HEK293 (cell line): ENCODE results near the gene TMEM218.

ENCODE experiments used
- CTCF ChIA-PET: fragments of 350-600 bp; formaldehyde crosslinking; extraction: SDS; loops from one replicate; lab custom pipeline; 2021; ENCODE audit warnings: antibody characterized with exemption; lab: Yijun Ruan, JAX
- POLR2A ChIA-PET: fragments of 300-600 bp; formaldehyde crosslinking; extraction: SDS; loops from one replicate; lab custom pipeline; 2020; ENCODE audit warnings: antibody characterized with exemption, inconsistent platforms; lab: Yijun Ruan, JAX
- H3K27ac ChIP-seq: fragments of 200-500 bp; sonication (Bioruptor generic); 2 replicates; pipeline ENCODE4 v1.5.1; 2014; ENCODE audit warnings: low read depth, low read length, control low read depth, inconsistent platforms; ENCODE audit errors: extremely low read depth
- H3K36me3 ChIP-seq, 2 experiments: fragments of 200-500 bp in 1 of 2; sonication (Bioruptor generic) in 1 of 2; 1 replicate in 1 of 2; 2 replicates in 1 of 2; pipeline ENCODE4 v1.5.1; 2014 to 2017; ENCODE audit warnings: inconsistent platforms in 2 of 2, low read length in 2 of 2; ENCODE audit not compliant: control insufficient read depth in 2 of 2, insufficient read depth in 1 of 2
- H3K4me1 ChIP-seq: fragments of 200-500 bp; sonication (Bioruptor generic); 2 replicates; pipeline ENCODE4 v1.5.1; 2014; ENCODE audit warnings: mild to moderate bottlenecking, low read length, inconsistent platforms; ENCODE audit not compliant: control insufficient read depth, insufficient read depth
- H3K4me3 ChIP-seq: 2 replicates; pipeline ENCODE4 v1.5.1; 2011; ENCODE audit warnings: low read depth, mild to moderate bottlenecking, control low read depth, low read length, moderate library complexity
- H3K9me3 ChIP-seq: fragments of 200-500 bp; sonication (Bioruptor generic); 2 replicates; pipeline ENCODE4 v1.5.1; 2014; ENCODE audit warnings: low read depth, low read length, inconsistent platforms; ENCODE audit not compliant: control insufficient read depth, insufficient read depth
- INSM2 ChIP-seq: fragments of 450-650 bp; formaldehyde crosslinking; IDR thresholded peaks from 2 replicates; pipeline ENCODE4 v1.5.1; 2016; ENCODE audit warnings: missing biosample characterization, missing genetic modification characterization
- SCRT2 ChIP-seq: fragments of 450-650 bp; formaldehyde crosslinking; IDR thresholded peaks from 2 replicates; pipeline ENCODE4 v1.5.1; 2016; ENCODE audit warnings: missing biosample characterization, missing genetic modification characterization
- SP3 ChIP-seq: fragments of 450-650 bp; formaldehyde crosslinking; IDR thresholded peaks from 2 replicates; pipeline ENCODE4 v1.5.1; 2016; ENCODE audit warnings: missing biosample characterization, missing genetic modification characterization
- ZBTB48 ChIP-seq: fragments of 450-650 bp; formaldehyde crosslinking; IDR thresholded peaks from 2 replicates; pipeline ENCODE4 v1.5.1; 2016; ENCODE audit warnings: missing biosample characterization, missing genetic modification characterization
- ZFP3 ChIP-seq: fragments of 450-650 bp; formaldehyde crosslinking; IDR thresholded peaks from 2 replicates; pipeline ENCODE4 v1.5.1; 2016; ENCODE audit warnings: low read depth, missing biosample characterization, missing genetic modification characterization
- ZNF133 ChIP-seq: fragments of 450-650 bp; formaldehyde crosslinking; IDR thresholded peaks from 2 replicates; pipeline ENCODE4 v1.5.1; 2016; ENCODE audit warnings: missing biosample characterization, missing genetic modification characterization
- ZNF175 ChIP-seq: fragments of 450-650 bp; formaldehyde crosslinking; IDR thresholded peaks from 2 replicates; pipeline ENCODE4 v1.5.1; 2016; ENCODE audit warnings: missing biosample characterization, missing genetic modification characterization
- ZNF211 ChIP-seq: fragments of 450-650 bp; formaldehyde crosslinking; IDR thresholded peaks from 2 replicates; pipeline ENCODE4 v1.5.1; 2016; ENCODE audit warnings: low read depth, missing biosample characterization, missing genetic modification characterization
- ZNF292 ChIP-seq: fragments of 450-650 bp; formaldehyde crosslinking; IDR thresholded peaks from 2 replicates; pipeline ENCODE4 v1.5.1; 2016; ENCODE audit warnings: low read depth, missing biosample characterization, missing genetic modification characterization, borderline replicate concordance
- ZNF426 ChIP-seq: fragments of 450-650 bp; formaldehyde crosslinking; IDR thresholded peaks from 2 replicates; pipeline ENCODE4 v1.5.1; 2017; ENCODE audit warnings: missing biosample characterization, missing genetic modification characterization, mild to moderate bottlenecking, inconsistent platforms, moderate library complexity
- ZNF501 ChIP-seq: fragments of 450-650 bp; formaldehyde crosslinking; IDR thresholded peaks from 2 replicates; pipeline ENCODE4 v1.5.1; 2016; ENCODE audit warnings: missing biosample characterization, missing genetic modification characterization
- ZNF571 ChIP-seq: fragments of 450-650 bp; formaldehyde crosslinking; IDR thresholded peaks from 2 replicates; pipeline ENCODE4 v1.5.0; 2017; ENCODE audit warnings: missing biosample characterization, missing genetic modification characterization
- ZNF580 ChIP-seq: fragments of 450-650 bp; formaldehyde crosslinking; IDR thresholded peaks from 2 replicates; pipeline ENCODE4 v1.5.1; 2016; ENCODE audit warnings: missing biosample characterization, missing genetic modification characterization
- ZNF621 ChIP-seq: fragments of 450-650 bp; formaldehyde crosslinking; IDR thresholded peaks from 2 replicates; pipeline ENCODE4 v1.5.1; 2017; ENCODE audit warnings: missing biosample characterization, missing genetic modification characterization
- ZNF645 ChIP-seq: fragments of 450-650 bp; formaldehyde crosslinking; IDR thresholded peaks from 2 replicates; pipeline ENCODE4; 2016; ENCODE audit warnings: missing biosample characterization, missing genetic modification characterization
- ZNF660 ChIP-seq: fragments of 450-650 bp; IDR thresholded peaks from 2 replicates; pipeline ENCODE4 v1.5.1; 2018; ENCODE audit warnings: missing biosample characterization, mild to moderate bottlenecking, missing genetic modification characterization
- ZNF747 ChIP-seq: fragments of 450-650 bp; formaldehyde crosslinking; IDR thresholded peaks from 2 replicates; pipeline ENCODE4 v1.5.1; 2016; ENCODE audit warnings: missing biosample characterization, missing genetic modification characterization
- ZNF768 ChIP-seq: fragments of 450-650 bp; formaldehyde crosslinking; IDR thresholded peaks from 2 replicates; pipeline ENCODE4 v1.5.1; 2018; ENCODE audit warnings: missing biosample characterization, mild to moderate bottlenecking, missing genetic modification characterization
- ZNF792 ChIP-seq: fragments of 450-650 bp; formaldehyde crosslinking; IDR thresholded peaks from 2 replicates; pipeline ENCODE4 v1.5.1; 2016; ENCODE audit warnings: missing biosample characterization, missing genetic modification characterization

The TMEM218 gene

GRCh38 chr11:125157953-125158680, 46.7 kb upstream of the TMEM218 start:
- CTCF ChIA-PET = interaction anchor here (0.6 to 3.2 kb wide), 5 partner anchors 8 to 196 kb away, joined by 3 to 14 read pairs (median 4); no protein-coding TSS in a partner anchor
- H3K4me1 ChIP-seq = no peaks in the 10 kb centered on the region
- no peak overlapping the region for H3K4me3 ChIP-seq
- POLR2A ChIA-PET = no interaction called here
- H3K9me3 ChIP-seq = no peaks in the 10 kb centered on the region
- TF ChIP-seq INSM2 (tag by site-specific recombination) (no peak), ZBTB48 (tag by site-specific recombination) (no peak), ZNF501 (tag by site-specific recombination) (no peak), SCRT2 (tag by site-specific recombination) (no peak), ZNF571 (tag by site-specific recombination) (no peak), ZNF133 (no peak), ZNF768 (tag by site-specific recombination) (no peak), ZNF292 (tag by site-specific recombination) (no peak), ZNF792 (tag by site-specific recombination) (no peak), ZNF175 (tag by site-specific recombination) (no peak), ZNF580 (tag by site-specific recombination) (no peak), ZNF660 (tag by site-specific recombination) (no peak), ZNF211 (tag by site-specific recombination) (no peak), ZFP3 (no peak), SP3 (tag by site-specific recombination) (no peak), ZNF426 (tag by site-specific recombination) (no peak), ZNF645 (no peak)
- no peak overlapping the region for H3K27ac ChIP-seq
- no peaks in the 10 kb centered on the region for H3K36me3 ChIP-seq

GRCh38 chr11:125157118-125157733, 45.8 kb upstream of the TMEM218 start:
- Histone ChIP-seq H3K36me3 (no peaks in the 10 kb centered on the region), H3K4me1 (no peaks in the 10 kb centered on the region), H3K9me3 (no peaks in the 10 kb centered on the region), H3K27ac (no peak overlapping the region), H3K4me3 (no peak overlapping the region)
- POLR2A ChIA-PET = no interaction called here
- TF ChIP-seq ZNF580 (tag by site-specific recombination) = no peak
- TF ChIP-seq ZNF747 (tag by site-specific recombination) = no peak
- TF ChIP-seq ZNF621 (tag by site-specific recombination) = no peak
- CTCF ChIA-PET = interaction anchor here (0.5 to 2.0 kb wide), 6 partner anchors 13 to 272 kb away, joined by 3 to 8 read pairs (median 4); no protein-coding TSS in a partner anchor
